ENCODE results near the gene B3GALT4. TPM values are rescaled to one million over a fixed set of nuclear protein-coding genes. Genes with fewer than 3 reads are reported as not detected.

B3GALT4 gene
- total RNA-seq, 1 experiment from 2014 or later: 0.58 TPM

- no peak for DNase-seq (ENCODE audit: unreplicated experiment)
- BruUV-seq (replicated peaks): no TSS peak
- H3K27me3 Mint-ChIP-seq (ENCODE audit: insufficient read depth, unreplicated experiment): no peaks in the 10 kb centered on the region
- peak overlapping the region; percentile 80 for H3K27ac Mint-ChIP-seq (ENCODE audit: low read depth, unreplicated experiment)
- H3K36me3 Mint-ChIP-seq (ENCODE audit: insufficient read depth, unreplicated experiment): peaks cover 73% of the 10 kb centered on the region
- no peak for TF ChIP-seq CTCF (IDR thresholded peaks at IDR 0.05; ENCODE audit: unreplicated experiment)
- H3K4me1 Mint-ChIP-seq (ENCODE audit: insufficient read depth, unreplicated experiment): peaks cover 68% of the 10 kb centered on the region
- ChIA-PET POLR2A (interaction anchor here (0.5 to 3.0 kb wide), 19 partner anchors 20 to 1697 kb away, joined by 3 to 30 read pairs (median 3); partner anchors contain the start of genes B3GALT4, CUTA, PFDN6 and RGL2), CTCF (interaction anchor here (0.7 to 2.5 kb wide), 7 partner anchors 26 to 359 kb away, joined by 3 to 10 read pairs (median 3); partner anchors contain the start of gene CUTA)
- intact Hi-C loops (cut with micrococcal nuclease): no loop called here
- peak overlapping the region; percentile 81 for H3K4me3 Mint-ChIP-seq (ENCODE audit: unreplicated experiment)
- no peaks in the 10 kb centered on the region for H3K9me3 Mint-ChIP-seq (ENCODE audit: unreplicated experiment)
Measured at GRCh38 chr6:33318426-33319073, 41.6 kb downstream of the B3GALT4 start.

GRCh38 chr6:33319939-33320314, 43.0 kb downstream of the B3GALT4 start:
- ChIA-PET CTCF (interaction anchor here (0.6 to 2.5 kb wide), 3 partner anchors 25 to 174 kb away, joined by 3 to 10 read pairs (median 3); no protein-coding TSS in a partner anchor), POLR2A (interaction anchor here (0.6 to 1.8 kb wide), 7 partner anchors 8 to 256 kb away, joined by 3 to 6 read pairs (median 3); partner anchors contain the start of gene B3GALT4)
- Mint-ChIP-seq H3K4me1 (ENCODE audit: insufficient read depth, unreplicated experiment) (peaks cover 67% of the 10 kb centered on the region), H3K27me3 (ENCODE audit: insufficient read depth, unreplicated experiment) (no peaks in the 10 kb centered on the region), H3K9me3 (ENCODE audit: unreplicated experiment) (no peaks in the 10 kb centered on the region), H3K4me3 (ENCODE audit: unreplicated experiment) (peak overlapping the region; percentile 81), H3K27ac (ENCODE audit: low read depth, unreplicated experiment) (peak overlapping the region; percentile 80), H3K36me3 (ENCODE audit: insufficient read depth, unreplicated experiment) (peaks cover 63% of the 10 kb centered on the region)
- intact Hi-C loops (cut with micrococcal nuclease): no loop called here
- BruUV-seq (replicated peaks): no TSS peak
- TF ChIP-seq CTCF (IDR thresholded peaks at IDR 0.05; ENCODE audit: unreplicated experiment): no peak
- DNase-seq (ENCODE audit: unreplicated experiment): no peak

- H3K4me1 Mint-ChIP-seq (ENCODE audit: insufficient read depth, unreplicated experiment): peaks cover 61% of the 10 kb centered on the region
- CTCF ChIA-PET: interaction anchor here (0.5 to 1.0 kb wide), 5 partner anchors 17 to 174 kb away, joined by 3 read pairs; no protein-coding TSS in a partner anchor
- H3K4me3 Mint-ChIP-seq (ENCODE audit: unreplicated experiment): peak overlapping the region; percentile 81
- peaks cover 58% of the 10 kb centered on the region for H3K36me3 Mint-ChIP-seq (ENCODE audit: insufficient read depth, unreplicated experiment)
- no peaks in the 10 kb centered on the region for H3K27me3 Mint-ChIP-seq (ENCODE audit: insufficient read depth, unreplicated experiment)
- BruUV-seq (replicated peaks): TSS peak; percentile 67
- no peak for TF ChIP-seq CTCF (IDR thresholded peaks at IDR 0.05; ENCODE audit: unreplicated experiment)
- POLR2A ChIA-PET: interaction anchor here (0.6 to 1.8 kb wide), 7 partner anchors 8 to 256 kb away, joined by 3 to 6 read pairs (median 3); partner anchors contain the start of gene B3GALT4
- intact Hi-C loops (cut with micrococcal nuclease): no loop called here
- peak; percentile 88 for DNase-seq (ENCODE audit: unreplicated experiment)
- no peaks in the 10 kb centered on the region for H3K9me3 Mint-ChIP-seq (ENCODE audit: unreplicated experiment)
- peak overlapping the region; percentile 80 for H3K27ac Mint-ChIP-seq (ENCODE audit: low read depth, unreplicated experiment)
Measured at GRCh38 chr6:33320315-33321181, 43.6 kb downstream of the B3GALT4 start.

DNA sequence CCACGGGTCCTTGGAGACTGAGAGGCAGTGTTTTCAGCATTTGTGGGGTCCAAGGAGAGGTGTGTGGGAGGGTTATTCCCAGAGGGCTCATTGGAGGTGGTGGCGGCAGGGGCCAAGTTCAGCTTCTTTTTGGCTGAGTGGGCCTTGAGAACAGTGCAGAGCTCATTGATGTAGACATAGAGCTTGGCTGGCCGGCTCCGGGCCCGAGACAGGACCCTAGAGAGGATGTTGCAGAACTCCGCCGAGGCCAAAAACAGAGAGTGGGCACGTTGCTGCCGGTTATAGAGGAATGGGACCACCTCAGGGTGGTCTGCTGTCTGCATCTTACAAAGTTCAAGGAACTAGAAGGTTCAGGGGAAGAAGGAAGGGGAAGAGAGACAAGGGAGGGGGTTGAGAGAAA, 44.3 kb downstream of the B3GALT4 start:
- BruUV-seq (replicated peaks): no TSS peak
- intact Hi-C loops (cut with micrococcal nuclease): no loop called here

More for the DNA sequence above, 44.3 kb downstream of the B3GALT4 start:
- Mint-ChIP-seq H3K4me3 (ENCODE audit: unreplicated experiment) (peak overlapping the region; percentile 81), H3K36me3 (ENCODE audit: insufficient read depth, unreplicated experiment) (peaks cover 51% of the 10 kb centered on the region), H3K27ac (ENCODE audit: low read depth, unreplicated experiment) (peak overlapping the region; percentile 80), H3K27me3 (ENCODE audit: insufficient read depth, unreplicated experiment) (no peaks in the 10 kb centered on the region), H3K4me1 (ENCODE audit: insufficient read depth, unreplicated experiment) (peaks cover 58% of the 10 kb centered on the region), H3K9me3 (ENCODE audit: unreplicated experiment) (no peaks in the 10 kb centered on the region)
- ChIA-PET CTCF (interaction anchor here (0.5 to 1.0 kb wide), 3 partner anchors 16 to 90 kb away, joined by 3 read pairs; no protein-coding TSS in a partner anchor), POLR2A (interaction anchor here (1.4 to 1.8 kb wide), 3 partner anchors 24 to 72 kb away, joined by 4 to 6 read pairs (median 6); partner anchors contain the start of gene B3GALT4)
- DNase-seq (ENCODE audit: unreplicated experiment): no peak
- TF ChIP-seq CTCF (IDR thresholded peaks at IDR 0.05; ENCODE audit: unreplicated experiment): no peak

All from MCF 10A (cell line).